CD4-positive, alpha-beta T cell treated with Interleukin-17A for 4 hours (primary cell): Measurements from ENCODE around the gene COMTD1.

Experiments used
- DNase-seq: peaks from one replicate; pipeline ENCODE4 v3.0.0-alpha.2; 2020; ENCODE audit warnings: mixed read lengths

COMTD1 gene

GRCh38 chr10:75245354-75246250 lies 9.8 kb upstream of the COMTD1 start:
- no peak for DNase-seq

DNA sequence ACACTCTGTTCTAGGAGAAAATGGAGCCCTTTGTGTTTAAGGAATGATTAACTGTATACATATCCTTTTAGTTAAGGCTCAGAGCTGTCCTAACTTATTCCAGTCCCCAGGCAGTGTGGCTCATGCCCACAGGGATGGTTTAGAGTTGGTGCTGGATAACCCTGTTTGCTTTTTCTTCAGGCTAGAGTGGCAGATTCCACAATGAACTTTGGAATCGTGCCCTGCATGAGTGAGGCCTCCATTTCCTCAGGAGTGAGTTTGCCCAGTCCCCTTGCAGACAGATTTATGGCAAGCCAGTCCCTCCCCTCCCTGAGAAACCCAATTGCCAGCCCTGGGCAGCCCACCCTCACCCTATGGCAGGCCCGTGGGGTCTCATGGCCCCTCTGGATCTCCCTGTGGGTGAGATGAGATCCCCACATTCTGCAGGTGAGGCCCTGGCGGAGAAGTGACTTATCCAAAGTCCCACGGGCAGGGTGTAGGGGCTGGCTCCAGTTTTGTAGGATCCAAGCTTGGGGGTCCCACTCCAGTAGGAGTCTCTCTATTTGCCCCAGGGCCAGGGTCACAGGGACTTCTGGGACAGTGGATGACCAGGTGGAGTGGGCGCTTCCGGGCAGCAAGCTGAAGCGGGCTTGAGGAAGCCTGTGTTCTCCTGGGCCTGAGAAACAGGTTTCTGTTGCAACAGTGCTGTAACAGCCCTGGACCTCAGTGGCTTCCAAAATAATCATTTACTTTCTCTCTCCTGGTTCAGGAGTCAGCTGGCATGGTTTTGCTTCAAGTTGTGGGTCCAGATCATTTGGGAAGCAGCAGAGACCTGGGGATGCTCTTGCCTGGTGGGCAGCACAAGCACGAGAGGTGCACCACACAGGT lies 9.0 kb upstream of the COMTD1 start:
- DNase-seq = no peak

DNA sequence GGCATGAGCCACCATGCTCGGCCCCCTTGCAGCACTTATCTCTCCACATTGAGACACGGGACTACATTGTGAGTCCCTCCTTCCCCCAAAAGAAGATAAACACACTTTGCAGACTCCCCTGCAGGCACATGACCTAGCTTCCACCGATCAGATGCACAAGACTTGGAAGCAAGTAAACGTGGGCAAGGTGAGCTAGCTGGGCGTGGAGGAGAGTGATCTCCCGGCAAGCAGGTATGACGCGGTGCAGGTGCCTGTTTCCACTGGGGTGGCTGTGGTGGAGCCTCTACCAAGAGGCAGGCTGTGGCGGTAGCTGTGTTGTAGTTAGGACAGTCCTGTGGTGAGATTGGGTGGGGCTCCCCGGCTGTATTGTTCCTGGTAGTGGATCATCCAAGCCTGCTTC lies 7.7 kb upstream of the COMTD1 start:
- no peak for DNase-seq

- no peak for DNase-seq
Measured at GRCh38 chr10:75240329-75241076, 4.7 kb upstream of the COMTD1 start.

- no peak for DNase-seq
Measured at GRCh38 chr10:75239096-75239790, 3.5 kb upstream of the COMTD1 start.

GRCh38 chr10:75238182-75239095 lies 2.7 kb upstream of the COMTD1 start:
- no peak for DNase-seq

DNA sequence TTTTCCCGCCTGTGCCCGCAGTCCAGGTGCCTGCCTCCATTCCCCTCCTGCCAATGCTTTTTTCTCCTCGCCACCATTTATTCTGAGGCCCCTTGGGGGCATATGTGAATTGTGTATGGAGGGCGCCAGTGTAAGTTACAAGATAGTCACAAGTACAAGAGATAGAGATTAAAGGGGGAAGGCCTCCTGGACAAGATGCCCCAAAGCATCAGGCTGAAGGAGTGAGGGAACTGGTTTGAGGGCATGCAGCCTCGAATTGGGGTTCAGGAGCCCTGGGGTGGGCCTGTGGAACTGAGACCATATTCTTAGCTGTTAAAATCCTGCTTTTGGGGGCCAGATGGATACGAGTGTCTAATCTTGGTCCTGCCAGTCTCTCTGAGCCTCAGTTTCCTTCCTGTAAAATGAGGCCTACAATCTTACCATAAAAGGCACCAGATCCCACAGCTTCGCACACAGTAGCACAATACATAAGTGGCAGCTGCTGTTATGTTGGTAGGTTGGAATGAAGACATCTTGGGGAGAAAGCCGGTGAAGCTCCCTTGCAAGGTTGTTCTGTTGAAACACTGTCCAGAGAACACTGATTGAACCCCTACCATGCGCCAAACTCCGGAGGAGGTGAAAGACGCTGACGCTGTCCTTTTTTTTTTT lies 545 bp upstream of the COMTD1 start:
- DNase-seq = no peak

GRCh38 chr10:75234683-75235374 lies 928 bp downstream of the COMTD1 start:
- DNase-seq = no peak

- DNase-seq = peak; percentile 99
Measured at GRCh38 chr10:75234017-75234682, 1.6 kb downstream of the COMTD1 start.

DNA sequence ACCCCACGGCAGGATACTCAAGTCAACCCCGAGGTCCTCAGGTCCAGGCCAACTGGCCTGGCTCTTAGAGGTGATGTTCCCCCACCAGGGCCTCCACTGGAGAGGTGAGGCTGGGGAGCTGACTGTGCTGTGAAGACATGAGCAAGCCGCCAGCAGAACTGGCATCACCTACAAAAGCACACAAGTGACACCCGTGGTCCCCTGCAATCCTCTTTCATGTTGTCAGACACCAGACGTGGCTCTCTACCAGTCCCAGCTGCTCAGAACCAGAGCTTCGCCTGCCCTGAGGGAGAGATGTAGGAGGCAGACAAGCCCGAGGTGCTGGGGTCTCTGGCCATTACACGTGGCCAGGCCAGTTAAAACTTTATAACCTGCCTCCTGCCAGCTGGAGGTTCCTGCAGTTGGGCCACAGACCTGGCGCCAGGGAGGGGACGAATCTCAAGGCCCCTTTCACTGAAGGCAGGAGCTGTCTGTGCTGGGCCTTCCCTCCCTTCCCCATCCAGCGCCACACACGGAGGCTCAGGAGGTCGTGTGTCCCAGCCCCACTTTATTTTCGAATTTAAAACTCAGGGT lies 2.2 kb downstream of the COMTD1 start:
- DNase-seq = peak; percentile 14

DNA sequence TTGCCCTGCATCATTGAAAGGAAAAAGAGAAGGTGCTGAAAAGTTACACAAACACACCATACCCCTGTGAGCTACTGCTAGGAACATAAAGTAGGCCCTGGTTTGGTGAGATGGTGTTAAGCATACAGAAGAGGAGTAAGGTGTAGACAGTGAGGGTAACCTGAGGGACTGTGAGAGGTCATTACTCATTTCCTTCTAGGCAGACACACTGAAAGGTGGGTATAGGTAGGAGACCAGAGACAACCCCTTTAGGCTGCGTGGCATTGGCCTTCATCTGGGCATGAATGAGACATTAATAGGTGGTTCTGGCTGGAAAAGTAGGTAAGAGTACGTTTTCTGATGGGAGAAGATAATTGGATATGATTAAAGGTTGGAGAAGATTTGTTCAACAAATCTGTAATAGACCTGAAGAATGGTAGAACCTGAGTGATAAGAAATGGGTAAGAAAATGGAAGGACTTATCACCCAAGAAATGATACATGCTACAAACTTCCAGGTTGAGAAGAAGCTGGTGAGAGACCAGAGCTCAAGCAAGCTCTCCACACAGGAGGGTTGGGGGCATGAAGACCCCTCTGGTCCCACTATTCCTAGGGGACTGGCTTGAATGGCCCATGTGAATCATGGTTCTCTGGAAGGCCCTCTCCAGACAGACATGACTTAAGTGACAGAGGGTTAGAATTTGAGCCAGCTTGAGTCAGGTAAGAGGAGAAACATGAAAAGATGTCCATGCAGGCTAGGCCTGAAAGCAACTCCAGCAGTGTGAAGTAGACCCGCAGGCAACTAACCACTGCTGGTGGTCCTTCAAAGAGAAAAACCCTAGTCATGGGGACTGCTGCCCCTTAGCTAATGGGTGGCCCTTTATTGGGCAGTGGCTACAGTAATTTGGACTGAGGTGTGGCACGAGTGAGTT lies 3.8 kb downstream of the COMTD1 start:
- DNase-seq = no peak

GRCh38 chr10:75230600-75231038 lies 5.1 kb downstream of the COMTD1 start:
- peak; percentile 95 for DNase-seq

- DNase-seq = no peak
Measured at GRCh38 chr10:75229971-75230370, 5.8 kb downstream of the COMTD1 start.

DNA sequence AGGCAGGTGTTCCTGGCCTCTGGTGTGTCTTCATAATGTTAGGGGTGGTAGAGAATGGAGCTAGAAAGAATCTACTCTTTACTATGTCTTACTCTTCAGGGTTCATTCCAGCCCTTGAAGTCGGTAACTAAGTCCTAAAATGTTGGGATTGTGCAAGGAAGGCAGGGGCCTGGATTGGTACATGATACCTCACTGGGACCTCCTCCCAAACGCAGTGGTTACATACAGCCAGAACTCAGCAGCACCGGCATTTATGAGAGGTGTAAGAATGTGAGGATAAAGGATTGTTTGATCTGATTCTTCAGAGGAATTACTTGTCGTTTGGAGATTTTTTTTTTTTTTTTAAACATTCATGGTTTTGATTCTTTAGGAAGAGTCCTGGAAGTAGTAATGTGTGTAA lies 6.9 kb downstream of the COMTD1 start:
- DNase-seq = no peak

- DNase-seq = no peak
Measured at GRCh38 chr10:75228278-75228677, 7.5 kb downstream of the COMTD1 start.

- no peak for DNase-seq
Measured at GRCh38 chr10:75226656-75227055, 9.1 kb downstream of the COMTD1 start.

- DNase-seq = no peak
Measured at GRCh38 chr10:75226095-75226494, 9.7 kb downstream of the COMTD1 start.

DNA sequence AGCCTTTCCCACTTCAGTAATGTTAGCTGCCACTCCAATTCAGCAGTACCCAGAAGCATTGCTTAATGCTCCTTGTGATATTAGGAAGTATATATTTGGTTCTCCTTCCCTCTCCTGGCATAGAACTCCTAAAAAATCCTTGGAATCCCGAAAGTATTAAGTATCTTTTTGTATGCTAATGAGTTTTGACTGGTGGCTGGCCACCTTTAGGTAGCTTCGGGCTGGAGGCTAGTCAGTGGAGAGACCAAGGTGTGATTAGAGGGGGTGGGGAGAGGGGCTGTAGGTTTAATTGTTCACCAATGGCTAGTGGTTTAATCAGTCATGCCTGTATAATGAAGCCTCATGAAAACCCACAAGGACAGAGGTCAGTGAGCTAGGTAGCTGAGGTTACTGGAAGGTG lies 12.2 kb downstream of the COMTD1 start:
- no peak for DNase-seq
